ENCODE measurements around the gene NOP53. TPM values are rescaled to one million over a fixed set of nuclear protein-coding genes. Genes with fewer than 3 reads are reported as not detected.
A peak's percentile ranks its signal among the peaks of the same experiment; 100 is the strongest.
"Not testable (repeated sequence)": the region's sequence is repeated elsewhere in the genome, so short reads cannot be mapped to it uniquely, and the experiment has no call there.

Gene NOP53
- total and polyA plus RNA-seq, 7 donors: 304 to 682 (median 560) TPM

- peaks cover 11 to 51% (median 29%) of the 10 kb centered on the region in 4 donors for H3K36me3 ChIP-seq
- 64 to 74% methylated on average over 4 of the region's 4 CpGs for WGBS, 2 donors
- peaks cover 0 to 78% (median 76%) of the 10 kb centered on the region in 4 donors for H3K4me1 ChIP-seq
Measured at GRCh38 chr19:47726467-47726866, 18.9 kb upstream of the NOP53 start.

GRCh38 chr19:47728295-47728694 is 17.1 kb upstream of the NOP53 start:
- Histone ChIP-seq H3K36me3 (peaks cover 11 to 68% (median 35%) of the 10 kb centered on the region in 4 donors), H3K4me1 (peaks cover 0 to 63% (median 60%) of the 10 kb centered on the region in 4 donors), H3K27ac (peak overlapping the region; percentile 92 to 99 (median 96))
- H3K9me3 ChIP-seq; H3K27me3 ChIP-seq; intact Hi-C loops (cut with DNase I); H3K4me3 ChIP-seq; DNase-seq: not testable (repeated sequence)
- 85% methylated on average over 4 of the region's 4 CpGs for WGBS, 2 donors

More at GRCh38 chr19:47726467-47726866, 18.9 kb upstream of the NOP53 start:
- intact Hi-C loops (cut with DNase I): no loop called here
- DNase-seq: no peak
- Histone ChIP-seq H3K9me3 (no peaks in the 10 kb centered on the region), H3K27me3 (no peaks in the 10 kb centered on the region), H3K27ac (peak overlapping the region; percentile 92 to 99 (median 96)), H3K4me3 (no peak overlapping the region)
- TF ChIP-seq CTCF (IDR thresholded peaks at IDR 0.05) (no peak), EP300 (IDR thresholded peaks at IDR 0.05) (no peak), POLR2AphosphoS5 (IDR thresholded peaks at IDR 0.05) (no peak)

GRCh38 chr19:47729468-47729798 is 15.9 kb upstream of the NOP53 start:
- DNase-seq: peak; percentile 90
- Histone ChIP-seq H3K4me1 (peaks cover 0 to 52% (median 49%) of the 10 kb centered on the region in 4 donors), H3K27ac (peak overlapping the region; percentile 92 to 99 (median 96)), H3K27me3 (no peaks in the 10 kb centered on the region), H3K9me3 (no peaks in the 10 kb centered on the region), H3K4me3 (peak overlapping the region in 2 of 4 donors; percentile 0 to 11), H3K36me3 (peaks cover 11 to 78% (median 40%) of the 10 kb centered on the region in 4 donors)
- WGBS, 2 donors: 8% methylated on average over 9 of the region's 9 CpGs
- intact Hi-C loops (cut with DNase I): no loop called here
- no peak for TF ChIP-seq EP300 (IDR thresholded peaks at IDR 0.05)
- no peak for TF ChIP-seq CTCF (IDR thresholded peaks at IDR 0.05)
- TF ChIP-seq POLR2A (IDR thresholded peaks at IDR 0.05): no peak
- TF ChIP-seq POLR2AphosphoS5 (IDR thresholded peaks at IDR 0.05): no peak

- 14 to 21% methylated on average over 30 of the region's 30 CpGs for WGBS, 2 donors
Measured at GRCh38 chr19:47729799-47730520, 15.4 kb upstream of the NOP53 start.

GRCh38 chr19:47730521-47730889 is 14.8 kb upstream of the NOP53 start:
- intact Hi-C loops (cut with DNase I): no loop called here
- Histone ChIP-seq H3K36me3 (peaks cover 11 to 80% (median 45%) of the 10 kb centered on the region in 4 donors), H3K27me3 (no peaks in the 10 kb centered on the region), H3K9me3 (no peaks in the 10 kb centered on the region), H3K27ac (peak overlapping the region; percentile 92 to 99 (median 96)), H3K4me1 (peaks cover 0 to 49% (median 47%) of the 10 kb centered on the region in 4 donors), H3K4me3 (no peak overlapping the region)
- TF ChIP-seq CTCF (IDR thresholded peaks at IDR 0.05) (no peak), POLR2A (IDR thresholded peaks at IDR 0.05) (no peak), POLR2AphosphoS5 (IDR thresholded peaks at IDR 0.05) (no peak), EP300 (IDR thresholded peaks at IDR 0.05) (no peak)
- 79 to 89% methylated on average over 8 of the region's 8 CpGs for WGBS, 2 donors
- no peak for DNase-seq

More at GRCh38 chr19:47729799-47730520, 15.4 kb upstream of the NOP53 start:
- no peaks in the 10 kb centered on the region for H3K27me3 ChIP-seq
- H3K27ac ChIP-seq: peak overlapping the region; percentile 92 to 99 (median 96)
- peak; percentile 84 for DNase-seq
- H3K9me3 ChIP-seq: no peaks in the 10 kb centered on the region
- H3K4me1 ChIP-seq: peaks cover 0 to 50% (median 47%) of the 10 kb centered on the region in 4 donors
- peaks cover 11 to 79% (median 42%) of the 10 kb centered on the region in 4 donors for H3K36me3 ChIP-seq
- H3K4me3 ChIP-seq: peak overlapping the region in 1 of 4 donors; percentile 0
- intact Hi-C loops (cut with DNase I): no loop called here
- TF ChIP-seq POLR2A (IDR thresholded peaks at IDR 0.05) (no peak), POLR2AphosphoS5 (IDR thresholded peaks at IDR 0.05) (peak in 1 of 4 donors; percentile 8)

All from sigmoid colon (tissue), 7 donors.